Left renal pelvis (tissue), 4 donors: ENCODE results near the gene NLRP10. TPM values are rescaled to one million over a fixed set of nuclear protein-coding genes. Genes with fewer than 3 reads are reported as not detected.
"Not testable (repeated sequence)": the region's sequence is repeated elsewhere in the genome, so short reads cannot be mapped to it uniquely, and the experiment has no call there.

Experiments used
- DNase-seq, 4 donors: peaks; one replicate each; pipeline ENCODE4 v3.0.0-alpha.2; 2013; ENCODE audit warnings: low read depth in 4 of 4, low spot score in 3 of 4
- polyA plus RNA-seq, 4 donors: library from polyadenylated mRNA; unstranded; fragments of 120-200 nt; gene quantifications; one replicate each; pipeline ENCODE4 v1.2.1, GENCODE V29; 2013; ENCODE audit not compliant: insufficient read length in 4 of 4

Gene NLRP10, protein sequence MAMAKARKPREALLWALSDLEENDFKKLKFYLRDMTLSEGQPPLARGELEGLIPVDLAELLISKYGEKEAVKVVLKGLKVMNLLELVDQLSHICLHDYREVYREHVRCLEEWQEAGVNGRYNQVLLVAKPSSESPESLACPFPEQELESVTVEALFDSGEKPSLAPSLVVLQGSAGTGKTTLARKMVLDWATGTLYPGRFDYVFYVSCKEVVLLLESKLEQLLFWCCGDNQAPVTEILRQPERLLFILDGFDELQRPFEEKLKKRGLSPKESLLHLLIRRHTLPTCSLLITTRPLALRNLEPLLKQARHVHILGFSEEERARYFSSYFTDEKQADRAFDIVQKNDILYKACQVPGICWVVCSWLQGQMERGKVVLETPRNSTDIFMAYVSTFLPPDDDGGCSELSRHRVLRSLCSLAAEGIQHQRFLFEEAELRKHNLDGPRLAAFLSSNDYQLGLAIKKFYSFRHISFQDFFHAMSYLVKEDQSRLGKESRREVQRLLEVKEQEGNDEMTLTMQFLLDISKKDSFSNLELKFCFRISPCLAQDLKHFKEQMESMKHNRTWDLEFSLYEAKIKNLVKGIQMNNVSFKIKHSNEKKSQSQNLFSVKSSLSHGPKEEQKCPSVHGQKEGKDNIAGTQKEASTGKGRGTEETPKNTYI
- polyA plus RNA-seq, result not detected

DNA sequence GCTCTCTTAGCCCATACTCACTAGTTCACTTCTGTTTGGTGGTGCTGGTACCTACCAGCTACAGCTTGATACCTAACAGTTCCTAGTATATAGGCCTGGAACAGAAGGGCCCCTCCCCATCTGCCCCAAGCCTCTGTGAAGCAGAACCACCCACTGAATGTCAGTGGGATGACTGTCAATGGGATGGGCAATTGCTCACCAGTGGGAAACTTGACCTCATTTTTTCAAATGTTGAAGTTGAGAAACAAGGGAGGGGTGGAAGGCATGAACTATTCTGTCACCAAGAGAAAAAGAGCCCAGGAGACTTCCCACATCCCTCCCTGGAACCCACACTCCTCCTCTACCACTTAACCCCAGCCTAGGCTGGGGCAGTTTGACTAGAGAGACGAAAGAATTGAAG is at the start of gene NLRP10:
Gene NLRP10 (minus strand): TSS at position 62 of the 400 bp plus-strand sequence. CDS start 1,952 bp downstream, outside the sequence.
- no peak for DNase-seq

DNA sequence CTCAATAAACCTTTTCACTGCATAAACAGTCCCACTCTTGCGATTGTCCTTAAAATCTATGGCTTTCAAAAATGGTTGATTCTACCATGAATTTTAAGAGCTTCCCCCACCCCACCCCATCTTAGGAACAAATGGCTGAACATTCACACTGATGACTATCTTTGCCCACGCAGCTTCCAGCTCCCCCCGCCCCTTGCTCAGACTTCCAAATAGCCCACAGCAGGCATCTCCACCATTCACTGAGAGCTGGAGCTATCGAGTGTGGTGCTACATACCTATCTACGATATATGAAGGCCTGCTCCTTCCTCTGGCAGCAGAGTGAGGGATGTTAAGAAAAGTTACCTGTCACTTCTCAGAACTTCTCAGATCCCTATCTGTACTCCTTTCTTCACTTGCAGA is 48.6 kb upstream of the NLRP10 start:
- no peak for DNase-seq

DNA sequence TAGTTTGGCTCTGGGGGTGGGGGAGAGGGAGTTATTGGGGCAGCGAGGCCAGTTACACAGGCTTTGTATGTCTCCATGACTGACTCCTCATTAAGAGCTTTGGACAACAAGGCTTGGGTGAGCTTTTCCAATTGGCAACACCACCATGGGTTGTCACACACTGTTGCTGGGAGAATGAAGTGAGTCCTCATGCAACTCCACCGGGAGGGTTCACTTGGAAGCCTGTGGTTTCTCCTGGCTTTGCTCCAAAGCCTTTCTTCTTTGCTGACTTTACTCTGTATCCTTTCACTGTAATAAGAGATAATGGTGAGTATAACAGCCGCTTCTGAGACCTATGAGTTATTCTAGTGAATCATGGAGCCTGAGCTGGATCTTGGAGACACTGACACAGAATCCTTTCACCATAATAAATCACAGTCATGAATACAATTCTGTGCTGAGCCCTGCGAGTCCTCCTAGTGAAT is 46.8 kb upstream of the NLRP10 start:
- no peak for DNase-seq

DNA sequence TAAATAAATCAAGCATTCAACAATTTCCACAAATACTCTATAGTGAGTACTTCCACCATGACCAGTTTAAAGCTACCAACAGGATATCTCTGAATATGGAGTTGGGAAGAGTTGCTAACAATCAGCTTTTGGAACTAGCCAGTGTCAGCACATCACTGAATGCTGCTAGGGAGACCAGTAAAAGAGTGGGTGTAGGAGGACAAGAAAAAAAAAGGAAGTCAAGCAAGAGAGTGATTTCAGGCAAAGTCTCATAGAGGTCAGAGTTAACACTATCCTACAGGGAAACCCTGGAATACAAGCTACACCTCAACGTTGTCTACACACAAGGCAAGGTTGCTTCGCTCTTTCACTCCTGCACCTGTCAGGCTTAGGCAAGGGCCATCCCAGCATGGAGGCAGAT is 46.1 kb upstream of the NLRP10 start:
- DNase-seq, result no peak

- no peak for DNase-seq
Observed at GRCh38 chr11:8009856-8010255, 44.6 kb upstream of the NLRP10 start.

- DNase-seq, result no peak
Observed at GRCh38 chr11:8008212-8008611, 43.0 kb upstream of the NLRP10 start.

DNA sequence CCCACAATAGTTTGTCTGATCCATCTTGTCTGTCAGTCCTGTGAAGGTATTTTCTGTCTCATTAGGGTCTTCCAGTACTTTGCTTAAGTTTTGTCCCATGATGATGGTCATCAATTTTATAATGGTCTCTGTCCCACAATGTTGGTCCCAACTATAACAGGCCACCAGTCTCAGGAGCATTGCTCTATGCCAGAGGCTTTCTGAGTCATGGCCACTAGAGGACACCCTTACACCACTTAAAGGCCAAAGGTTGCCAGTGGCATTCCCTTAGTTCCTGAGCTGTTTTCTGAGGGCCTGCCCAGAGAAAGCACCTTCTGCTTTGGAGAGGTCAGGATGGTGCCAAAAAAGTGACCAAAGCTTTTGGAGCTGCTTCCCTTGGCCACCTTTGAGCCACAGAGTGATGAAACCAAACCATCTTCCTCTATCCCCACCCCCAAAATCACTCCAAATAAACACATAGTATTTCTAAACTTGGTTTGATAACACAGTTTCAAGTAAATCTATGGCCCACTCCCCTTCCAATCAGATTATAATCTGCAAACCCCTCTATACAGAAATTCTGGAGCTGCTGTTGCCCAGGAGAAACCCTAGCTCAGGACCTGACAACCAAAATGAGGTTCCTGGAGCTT is 41.2 kb upstream of the NLRP10 start:
- DNase-seq, result peak in 1 of 4 donors; percentile 54

GRCh38 chr11:8005556-8005955 is 40.3 kb upstream of the NLRP10 start:
- DNase-seq, result no peak

DNA sequence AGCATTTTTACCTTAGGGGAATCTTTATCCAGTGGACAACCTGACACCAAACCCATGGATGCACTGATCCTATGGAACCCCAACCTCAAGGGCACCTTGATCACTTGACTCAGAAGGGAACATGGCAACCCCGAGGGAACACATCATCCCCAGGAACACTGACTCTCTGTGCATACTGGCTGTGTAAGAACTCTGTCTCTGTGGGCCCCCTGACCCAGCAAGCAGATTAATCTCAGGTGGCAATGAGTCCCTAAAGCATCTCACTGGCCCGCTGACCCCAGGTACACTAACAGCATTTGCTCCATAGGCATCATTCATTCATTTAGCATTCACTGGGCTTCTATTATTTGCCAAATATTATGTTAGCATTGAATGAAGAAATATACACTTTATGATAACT is 38.8 kb upstream of the NLRP10 start:
- DNase-seq, result no peak

- DNase-seq, result no peak
Observed at GRCh38 chr11:8003187-8003586, 37.9 kb upstream of the NLRP10 start.

DNA sequence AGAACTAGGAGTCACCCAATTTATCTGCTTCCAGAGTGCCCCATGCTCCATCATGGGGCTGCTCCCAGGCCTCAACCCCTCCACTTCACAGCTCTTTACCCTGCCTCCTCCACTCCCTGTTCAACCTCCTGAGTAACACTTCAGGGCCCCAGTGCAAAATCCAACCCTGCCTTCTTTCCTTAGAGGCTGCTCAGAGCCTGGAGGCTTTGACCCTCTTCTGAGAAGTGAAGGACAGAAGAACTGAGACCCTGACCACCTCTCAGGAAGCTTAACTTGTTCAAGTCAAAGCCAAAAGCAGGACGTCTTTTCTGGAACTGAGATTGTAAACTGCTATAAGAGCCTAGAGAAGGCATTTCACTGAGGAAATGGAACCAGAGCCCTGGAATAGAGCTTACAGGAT is 37.4 kb upstream of the NLRP10 start:
- DNase-seq, result no peak

DNA sequence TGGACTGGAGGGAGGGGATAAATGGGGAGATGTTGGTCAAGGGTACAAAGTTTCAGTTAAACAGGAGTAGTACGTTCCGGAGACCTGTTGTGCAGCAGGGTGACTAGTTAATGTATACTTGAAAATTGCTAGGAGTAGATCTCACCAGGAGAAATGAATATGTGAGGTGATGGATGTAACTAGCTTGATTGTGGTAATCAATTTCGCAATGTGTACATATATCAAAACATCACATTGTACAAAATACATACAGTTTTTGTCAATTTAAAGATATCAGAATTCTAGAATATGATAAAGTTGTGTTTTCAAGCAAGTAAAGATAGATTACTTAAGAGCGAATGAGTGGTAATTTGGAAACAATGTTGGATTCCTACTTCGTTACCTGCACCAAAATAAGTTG is 35.1 kb upstream of the NLRP10 start:
- no peak for DNase-seq

DNA sequence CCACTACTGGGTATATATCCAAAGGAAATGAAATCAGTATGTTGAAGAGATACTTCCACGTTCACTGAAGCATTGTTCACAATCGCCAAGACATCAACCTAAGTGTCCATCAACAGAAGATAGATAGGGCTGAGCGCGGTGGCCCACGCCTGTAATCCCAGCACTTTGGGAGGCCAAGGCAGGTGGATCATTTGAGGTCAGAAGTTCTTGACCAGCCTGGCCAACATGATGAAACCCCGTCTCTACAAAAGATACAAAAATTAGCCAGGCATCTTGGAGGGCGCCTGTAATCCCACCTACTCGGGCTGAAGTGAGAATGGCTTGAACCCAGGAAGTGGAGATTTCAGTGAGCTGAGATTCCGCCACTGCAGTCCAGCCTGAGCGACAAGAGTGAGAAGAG is 34.5 kb upstream of the NLRP10 start:
- no peak for DNase-seq

GRCh38 chr11:7994581-7995278 is 29.5 kb upstream of the NLRP10 start:
- no peak for DNase-seq

GRCh38 chr11:7987560-7987883 is 22.3 kb upstream of the NLRP10 start:
- not testable (repeated sequence) for DNase-seq

GRCh38 chr11:7986768-7987559 is 21.7 kb upstream of the NLRP10 start, which contains the start of gene EIF3F:
Gene EIF3F (plus strand): TSS chr11:7987337. CDS start chr11:7987353, 16 bp downstream.
- DNase-seq, result peak; percentile 96 to 99 (median 98)

DNA sequence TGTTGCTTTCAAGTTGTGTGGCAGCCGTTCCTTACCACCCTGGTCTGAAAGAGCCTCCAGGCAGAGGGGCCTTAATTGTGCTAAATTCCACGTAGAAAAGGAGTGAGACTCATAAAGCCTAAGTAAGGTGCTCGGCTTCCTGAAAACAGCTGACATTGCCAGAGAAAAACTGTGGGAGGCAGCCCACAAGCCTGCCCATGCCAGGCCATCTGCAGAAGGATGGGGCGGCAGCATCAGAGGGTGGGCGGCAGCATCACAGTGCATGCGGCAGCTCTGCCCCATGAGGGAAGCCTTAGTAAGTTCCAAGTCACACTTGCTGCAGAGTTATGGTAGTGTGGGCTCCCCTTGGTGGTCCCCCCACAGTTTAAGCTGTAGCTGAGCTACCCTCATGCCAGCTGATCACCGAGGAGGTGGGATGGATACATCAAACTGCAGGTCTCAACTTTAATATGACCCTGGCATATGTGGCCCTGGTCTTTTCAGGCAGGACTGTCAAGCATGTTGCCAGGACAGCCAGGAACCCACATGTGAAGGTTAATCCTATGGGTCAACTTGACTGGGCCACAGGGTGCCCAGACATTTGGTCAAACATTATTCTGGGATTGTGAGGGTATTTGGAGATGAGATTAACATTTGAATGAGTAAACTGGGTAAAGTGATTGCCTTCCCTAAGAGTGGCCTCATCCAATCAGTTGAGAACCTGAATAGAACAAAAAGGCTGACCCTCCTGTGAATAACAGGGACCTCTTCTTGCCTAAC is 18.8 kb upstream of the NLRP10 start:
- DNase-seq, result no peak

DNA sequence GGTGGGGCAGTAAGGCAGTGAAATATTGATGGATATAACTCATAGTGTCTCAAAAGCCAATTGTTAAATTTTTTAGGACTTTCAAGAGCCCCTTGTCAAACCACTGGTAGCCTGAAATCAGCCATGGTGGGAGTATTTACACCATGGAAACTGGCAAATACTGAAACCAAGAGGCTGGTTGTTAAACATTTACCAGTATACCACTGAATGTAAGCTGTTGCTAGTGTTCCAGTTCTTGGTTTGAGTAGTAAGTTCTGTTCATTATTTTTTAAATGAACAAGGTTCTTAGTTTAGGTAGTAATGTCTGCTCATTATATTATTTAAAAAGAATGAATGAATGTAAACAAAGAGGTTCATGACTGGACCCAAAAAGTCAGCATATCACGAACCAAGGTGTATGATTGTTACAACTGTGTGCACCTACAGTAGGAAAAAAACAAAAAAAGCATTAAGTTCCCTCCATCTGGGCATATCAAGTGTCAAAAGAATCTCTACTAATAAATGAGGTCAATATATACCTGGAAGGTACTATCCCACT is 17.4 kb upstream of the NLRP10 start:
- no peak for DNase-seq

- DNase-seq, result no peak
Observed at GRCh38 chr11:7981619-7982157, 16.4 kb upstream of the NLRP10 start.
